K562 (cell line): ENCODE results near the gene TNFRSF19.

ENCODE experiments used
- EP400 ChIP-seq: fragments of 450-650 bp; IDR thresholded peaks from 2 replicates; pipeline ENCODE4 v1.6.1; 2017; ENCODE audit warnings: antibody characterized with exemption, mild to moderate bottlenecking, moderate library complexity
- FOXP1 ChIP-seq: sonication (generic); formaldehyde crosslinking; IDR thresholded peaks from 2 replicates; pipeline ENCODE4 v1.8.0; 2022; ENCODE audit warnings: mild to moderate bottlenecking, missing genetic modification reagents
- MED1 ChIP-seq: sonication (generic); formaldehyde crosslinking; IDR thresholded peaks from 2 replicates; pipeline ENCODE4 v1.8.1; 2023; ENCODE audit warnings: missing genetic modification reagents, borderline replicate concordance
- MEF2D ChIP-seq: conservative IDR thresholded peaks from 2 replicates; pipeline ENCODE4 v1.6.1; 2016; ENCODE audit warnings: low read depth, missing genetic modification characterization, missing compliant biosample characterization
- MXI1 ChIP-seq: IDR thresholded peaks from 2 replicates; pipeline ENCODE4 v1.6.1; 2011; ENCODE audit warnings: low read depth, mild to moderate bottlenecking, improper control_type of control experiment, low read length
- POLR2A ChIP-seq: fragments of 450-650 bp; conservative IDR thresholded peaks from 2 replicates; pipeline ENCODE4 v1.6.1; 2016
- POLR2AphosphoS5 ChIP-seq: IDR thresholded peaks from 2 replicates; pipeline ENCODE4 v1.6.1; 2011; ENCODE audit warnings: mild to moderate bottlenecking, low read depth, low read length, moderate library complexity; ENCODE audit not compliant: control insufficient read depth, insufficient read depth
- ZBTB17 ChIP-seq: fragments of 450-650 bp; formaldehyde crosslinking; IDR thresholded peaks from 2 replicates; pipeline ENCODE4 v1.4.0; 2020; ENCODE audit warnings: mild to moderate bottlenecking
- TF ChIP-seq, protein P1 (sequence below): sonication (generic); formaldehyde crosslinking; IDR thresholded peaks from 2 replicates; pipeline ENCODE4 v1.8.0; 2023; ENCODE audit warnings: mild to moderate bottlenecking, missing genetic modification reagents
- TF ChIP-seq, protein P2 (sequence below): fragments of 450-650 bp; IDR thresholded peaks from 2 replicates; pipeline ENCODE4 v1.6.1; 2016; ENCODE audit warnings: missing biosample characterization, missing genetic modification characterization
- TF ChIP-seq, protein P3 (sequence below): fragments of 450-650 bp; formaldehyde crosslinking; IDR thresholded peaks from 2 replicates; pipeline ENCODE4 v1.4.0; 2022; ENCODE audit warnings: missing genetic modification characterization

GRCh38 chr13:23558675-23559536 lies 11.3 kb upstream of the TNFRSF19 start:
- TF ChIP-seq, protein P1, sequence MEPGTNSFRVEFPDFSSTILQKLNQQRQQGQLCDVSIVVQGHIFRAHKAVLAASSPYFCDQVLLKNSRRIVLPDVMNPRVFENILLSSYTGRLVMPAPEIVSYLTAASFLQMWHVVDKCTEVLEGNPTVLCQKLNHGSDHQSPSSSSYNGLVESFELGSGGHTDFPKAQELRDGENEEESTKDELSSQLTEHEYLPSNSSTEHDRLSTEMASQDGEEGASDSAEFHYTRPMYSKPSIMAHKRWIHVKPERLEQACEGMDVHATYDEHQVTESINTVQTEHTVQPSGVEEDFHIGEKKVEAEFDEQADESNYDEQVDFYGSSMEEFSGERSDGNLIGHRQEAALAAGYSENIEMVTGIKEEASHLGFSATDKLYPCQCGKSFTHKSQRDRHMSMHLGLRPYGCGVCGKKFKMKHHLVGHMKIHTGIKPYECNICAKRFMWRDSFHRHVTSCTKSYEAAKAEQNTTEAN: no peak
- no peak for TF ChIP-seq MED1
- TF ChIP-seq ZBTB17 (CRISPR knock-in tag): no peak
- TF ChIP-seq, protein P2, sequence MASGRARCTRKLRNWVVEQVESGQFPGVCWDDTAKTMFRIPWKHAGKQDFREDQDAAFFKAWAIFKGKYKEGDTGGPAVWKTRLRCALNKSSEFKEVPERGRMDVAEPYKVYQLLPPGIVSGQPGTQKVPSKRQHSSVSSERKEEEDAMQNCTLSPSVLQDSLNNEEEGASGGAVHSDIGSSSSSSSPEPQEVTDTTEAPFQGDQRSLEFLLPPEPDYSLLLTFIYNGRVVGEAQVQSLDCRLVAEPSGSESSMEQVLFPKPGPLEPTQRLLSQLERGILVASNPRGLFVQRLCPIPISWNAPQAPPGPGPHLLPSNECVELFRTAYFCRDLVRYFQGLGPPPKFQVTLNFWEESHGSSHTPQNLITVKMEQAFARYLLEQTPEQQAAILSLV (tag): no peak
- no peak for TF ChIP-seq EP400
- no peak for TF ChIP-seq FOXP1
- TF ChIP-seq POLR2AphosphoS5: no peak
- TF ChIP-seq, protein P3, sequence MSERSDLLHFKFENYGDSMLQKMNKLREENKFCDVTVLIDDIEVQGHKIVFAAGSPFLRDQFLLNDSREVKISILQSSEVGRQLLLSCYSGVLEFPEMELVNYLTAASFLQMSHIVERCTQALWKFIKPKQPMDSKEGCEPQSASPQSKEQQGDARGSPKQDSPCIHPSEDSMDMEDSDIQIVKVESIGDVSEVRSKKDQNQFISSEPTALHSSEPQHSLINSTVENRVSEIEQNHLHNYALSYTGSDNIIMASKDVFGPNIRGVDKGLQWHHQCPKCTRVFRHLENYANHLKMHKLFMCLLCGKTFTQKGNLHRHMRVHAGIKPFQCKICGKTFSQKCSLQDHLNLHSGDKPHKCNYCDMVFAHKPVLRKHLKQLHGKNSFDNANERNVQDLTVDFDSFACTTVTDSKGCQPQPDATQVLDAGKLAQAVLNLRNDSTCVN (CRISPR knock-in tag): no peak
- TF ChIP-seq MXI1: no peak
- no peak for TF ChIP-seq POLR2A
- no peak for TF ChIP-seq MEF2D (tag)
